Endothelial cell of umbilical vein (primary cell): ENCODE data around the gene CLIP4. TPM values are rescaled to one million over a fixed set of nuclear protein-coding genes. Genes with fewer than 3 reads are reported as not detected.

Source experiments
- BruUV-seq: library from RNA; stranded (reverse); fragments of 400-500 nt; replicated peaks from 2 replicates; lab custom pipeline; 2021; lab: Mats Ljungman, UMichigan
- CTCF ChIA-PET: fragments of 300-600, 350-600 bp; sonication (Branson Sonifier 250); formaldehyde crosslinking; loops from one replicate; lab custom pipeline; 2021; ENCODE audit warnings: antibody characterized with exemption, inconsistent platforms; lab: Charles Lee
- POLR2A ChIA-PET: fragments of 300-600, 350-600 bp; sonication (Branson Sonifier 250); formaldehyde crosslinking; loops from one replicate; lab custom pipeline; 2021; ENCODE audit warnings: antibody characterized with exemption, inconsistent platforms; lab: Charles Lee
- DNase-seq: peaks from one replicate; pipeline ENCODE4 v3.0.0-alpha.2; 2011; ENCODE audit warnings: low read depth, low spot score
- FAIRE-seq: peaks from 2 replicates; lab custom pipeline; 2011; peaks lifted over from hg19 to GRCh38; lab: Jason Lieb, UNC
- H2AFZ ChIP-seq: 2 replicates; pipeline ENCODE4 v1.6.0; 2012; ENCODE audit warnings: low read depth, low read length, control low read depth, inconsistent platforms
- H3K27ac ChIP-seq: 2 replicates; pipeline ENCODE4 v1.5.1; 2011; ENCODE audit warnings: low read depth, mild to moderate bottlenecking, control low read depth, low read length, moderate library complexity; ENCODE audit not compliant: insufficient read depth
- H3K27me3 ChIP-seq, 2 experiments: 2 replicates each; pipeline versions ENCODE4 v1.6.0 to v1.6.1; 2011; ENCODE audit warnings: low read length in 2 of 2, mixed read lengths in 1 of 2; ENCODE audit not compliant: control insufficient read depth in 2 of 2, insufficient read depth in 2 of 2
- H3K36me3 ChIP-seq, 2 experiments: 2 replicates in 1 of 2; 3 replicates in 1 of 2; pipeline ENCODE4 v1.5.1; 2011; ENCODE audit warnings: low read length in 2 of 2, mild to moderate bottlenecking in 1 of 2, moderate library complexity in 1 of 2; ENCODE audit not compliant: control insufficient read depth in 2 of 2, insufficient read depth in 2 of 2; ENCODE audit errors: extremely low read depth in 1 of 2
- H3K4me1 ChIP-seq: 3 replicates; pipeline ENCODE4 v1.5.1; 2011; ENCODE audit warnings: mild to moderate bottlenecking, low read length; ENCODE audit not compliant: control insufficient read depth, insufficient read depth; ENCODE audit errors: extremely low read depth
- H3K4me2 ChIP-seq: 2 replicates; pipeline ENCODE4 v1.6.1; 2011; ENCODE audit warnings: low read length, control low read depth, mixed read lengths; ENCODE audit not compliant: insufficient read depth
- H3K4me3 ChIP-seq, 3 experiments: fragments of 200-600 bp in 1 of 3; sonication (generic), shearing (Covaris generic) in 1 of 3; replicated peaks in 1 of 3; 2 replicates each; pipeline ENCODE4 v1.5.1; 2011 to 2016; ENCODE audit warnings: control low read depth in 3 of 3, low read length in 3 of 3, mild to moderate bottlenecking in 2 of 3, inconsistent platforms in 1 of 3, low read depth in 1 of 3, moderate library complexity in 1 of 3; ENCODE audit not compliant: insufficient read depth in 1 of 3
- H3K79me2 ChIP-seq: 2 replicates; pipeline ENCODE4 v1.6.0; 2012; ENCODE audit warnings: low read length, inconsistent platforms; ENCODE audit not compliant: control insufficient read depth, insufficient read depth
- H3K9ac ChIP-seq: replicated peaks from 2 replicates; pipeline ENCODE3; 2011; ENCODE audit warnings: low read length, control low read depth; ENCODE audit not compliant: insufficient read depth; ENCODE audit errors: extremely low read depth
- H3K9me1 ChIP-seq: replicated peaks from 3 replicates; pipeline ENCODE4 v1.6.0; 2011; ENCODE audit warnings: mild to moderate bottlenecking, low read length; ENCODE audit not compliant: control insufficient read depth, insufficient read depth; ENCODE audit errors: extremely low read depth
- H3K9me3 ChIP-seq: replicated peaks from 2 replicates; pipeline ENCODE4 v1.5.1; 2012; ENCODE audit warnings: low read length, inconsistent platforms; ENCODE audit not compliant: control insufficient read depth, insufficient read depth
- H4K20me1 ChIP-seq: replicated peaks from 2 replicates; pipeline ENCODE3; 2011; ENCODE audit warnings: mild to moderate bottlenecking, low read length; ENCODE audit not compliant: control insufficient read depth, insufficient read depth; ENCODE audit errors: extremely low read depth
- EZH2 ChIP-seq: IDR thresholded peaks from 2 replicates; pipeline ENCODE4 v1.6.1; 2012; ENCODE audit warnings: borderline replicate concordance, low read depth, mild to moderate bottlenecking, moderate library complexity, low read length, inconsistent platforms; ENCODE audit not compliant: severe bottlenecking
- FOS ChIP-seq: IDR thresholded peaks from 2 replicates; pipeline ENCODE4 v1.6.1; 2011; ENCODE audit warnings: mild to moderate bottlenecking, low read length, moderate library complexity, borderline replicate concordance; ENCODE audit not compliant: insufficient read depth
- GATA2 ChIP-seq: IDR thresholded peaks from 2 replicates; pipeline ENCODE4 v1.7.0; 2011; ENCODE audit warnings: low read depth, mild to moderate bottlenecking, moderate library complexity, mixed read lengths, low read length; ENCODE audit not compliant: insufficient read length, insufficient read depth
- JUN ChIP-seq: IDR thresholded peaks from 2 replicates; pipeline ENCODE4 v1.6.1; 2011; ENCODE audit warnings: borderline replicate concordance, low read depth; ENCODE audit not compliant: insufficient read length, insufficient read depth
- MAX ChIP-seq: IDR thresholded peaks from 2 replicates; pipeline ENCODE4 v1.6.1; 2011; ENCODE audit not compliant: insufficient read depth, insufficient read length
- MYC ChIP-seq: IDR thresholded peaks from one replicate; pipeline ENCODE4 v1.6.1; 2011; ENCODE audit warnings: mild to moderate bottlenecking, low read depth, low read length
- POLR2A ChIP-seq: IDR thresholded peaks from 2 replicates; pipeline ENCODE4 v1.6.1; 2012; ENCODE audit warnings: low read depth, mild to moderate bottlenecking, control low read depth, low read length
- POLR2AphosphoS5 ChIP-seq: IDR thresholded peaks from 2 replicates; pipeline ENCODE4 v1.6.1; 2012; ENCODE audit warnings: low read depth, mild to moderate bottlenecking, control low read depth, low read length, moderate library complexity; ENCODE audit not compliant: insufficient read depth
- dilution Hi-C: fragments of 300-500 bp; cut with MboI; formaldehyde crosslinking; loops from one replicate; pipeline ENCODE4 v1.15.0; 2019; ENCODE audit warnings: low sequenced_read_pairs; ENCODE audit not compliant: extremely low pct_ligation_motif_present
- intact Hi-C: fragments of 100-400 bp; cut with micrococcal nuclease; formaldehyde crosslinking; loops from one replicate; pipeline ENCODE4 v1.10.0; 2022
- polyA plus RNA-seq, 4 experiments: library from polyadenylated mRNA; depleted of rRNA in 3 of 4; stranded (reverse) in 3 of 4; unstranded in 1 of 4; fragments of >200 nt; gene quantifications; 2 replicates each; pipeline versions ENCODE4 v1.2.1 to v1.2.3, GENCODE V29; 2011 to 2012; ENCODE audit warnings: missing spikeins in 1 of 4
- total RNA-seq: library from RNA; stranded (reverse); gene quantifications from 2 replicates; pipeline ENCODE4 v1.2.3, GENCODE V29; 2021
- TF ChIP-seq, protein P1 (sequence below), 2 donors: IDR thresholded peaks; 1 replicate in 1 of 2; 2 replicates in 1 of 2; pipeline ENCODE4 v1.5.1; 2011; ENCODE audit warnings: low read length in 2 of 2, mild to moderate bottlenecking in 2 of 2, moderate library complexity in 2 of 2, control low read depth in 1 of 2, inconsistent platforms in 1 of 2, low read depth in 1 of 2; ENCODE audit not compliant: insufficient read depth in 1 of 2; ENCODE audit errors: extremely low read depth in 1 of 2

CLIP4 gene
- total and polyA plus RNA-seq, 2 donors (not counting 3 experiments of a cell fraction or from before 2014, with no cell fraction given): 9.2 to 24.0 TPM

- no TSS peak for BruUV-seq
- no peaks in the 10 kb centered on the region for H3K4me1 ChIP-seq
- no peaks in the 10 kb centered on the region for H3K9me1 ChIP-seq
- peaks cover 0 to 2% of the 10 kb centered on the region in 2 experiments for H3K27me3 ChIP-seq
- dilution Hi-C loops (no loop called here), intact Hi-C loops (no loop called here)
- no peak overlapping the region for H3K27ac ChIP-seq
- no peaks in the 10 kb centered on the region for H3K9me3 ChIP-seq
- H3K4me2 ChIP-seq: no peak overlapping the region
- FAIRE-seq (no peak), DNase-seq (no peak)
- no peak overlapping the region for H2AFZ ChIP-seq
- TF ChIP-seq MYC: no peak
- no peak for TF ChIP-seq POLR2A
- TF ChIP-seq EZH2: no peak
- TF ChIP-seq JUN: no peak
- TF ChIP-seq, protein P1, sequence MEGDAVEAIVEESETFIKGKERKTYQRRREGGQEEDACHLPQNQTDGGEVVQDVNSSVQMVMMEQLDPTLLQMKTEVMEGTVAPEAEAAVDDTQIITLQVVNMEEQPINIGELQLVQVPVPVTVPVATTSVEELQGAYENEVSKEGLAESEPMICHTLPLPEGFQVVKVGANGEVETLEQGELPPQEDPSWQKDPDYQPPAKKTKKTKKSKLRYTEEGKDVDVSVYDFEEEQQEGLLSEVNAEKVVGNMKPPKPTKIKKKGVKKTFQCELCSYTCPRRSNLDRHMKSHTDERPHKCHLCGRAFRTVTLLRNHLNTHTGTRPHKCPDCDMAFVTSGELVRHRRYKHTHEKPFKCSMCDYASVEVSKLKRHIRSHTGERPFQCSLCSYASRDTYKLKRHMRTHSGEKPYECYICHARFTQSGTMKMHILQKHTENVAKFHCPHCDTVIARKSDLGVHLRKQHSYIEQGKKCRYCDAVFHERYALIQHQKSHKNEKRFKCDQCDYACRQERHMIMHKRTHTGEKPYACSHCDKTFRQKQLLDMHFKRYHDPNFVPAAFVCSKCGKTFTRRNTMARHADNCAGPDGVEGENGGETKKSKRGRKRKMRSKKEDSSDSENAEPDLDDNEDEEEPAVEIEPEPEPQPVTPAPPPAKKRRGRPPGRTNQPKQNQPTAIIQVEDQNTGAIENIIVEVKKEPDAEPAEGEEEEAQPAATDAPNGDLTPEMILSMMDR (IDR thresholded peaks at IDR 0.05; ENCODE audit: extremely low read depth in 1 of 2, insufficient read depth in 1 of 2, low read depth in 1 of 2, low read length in 2 of 2): no peak
- no peak for TF ChIP-seq GATA2
- TF ChIP-seq POLR2AphosphoS5: no peak
- no peak for TF ChIP-seq FOS
- no peak for TF ChIP-seq MAX
- H3K4me3 ChIP-seq: no peak overlapping the region
- no peaks in the 10 kb centered on the region for H3K79me2 ChIP-seq
- H3K9ac ChIP-seq: no peak overlapping the region
- no peaks in the 10 kb centered on the region for H3K36me3 ChIP-seq
- no peaks in the 10 kb centered on the region for H4K20me1 ChIP-seq
- ChIA-PET POLR2A (no interaction called here), CTCF (interaction anchor here (1.0 kb wide), 1 partner anchor 10 kb away, joined by 3 read pairs; no protein-coding TSS in a partner anchor)
Observed at GRCh38 chr2:29228947-29229346, 113.7 kb downstream of the CLIP4 start.
